GM23338 (cell line): ENCODE measurements around the gene ITGB2.

Experiments
- CTCF ChIP-seq, 2 experiments: fragments of 200-600 bp in 1 of 2; sonication (generic) in 1 of 2; conservative IDR thresholded peaks; 2 replicates each; pipeline versions ENCODE4 v1.5.1 to v1.6.1; 2016 to 2017; ENCODE audit warnings: antibody characterized with exemption in 2 of 2, low read depth in 2 of 2, mild to moderate bottlenecking in 2 of 2, moderate library complexity in 1 of 2
- POLR2AphosphoS5 ChIP-seq: IDR thresholded peaks from 2 replicates; pipeline ENCODE4 v1.6.1; 2016; ENCODE audit warnings: antibody characterized with exemption, low read depth
- TF ChIP-seq, protein P1 (sequence below): IDR thresholded peaks from one replicate; pipeline ENCODE4 v1.6.1; 2018; ENCODE audit warnings: antibody characterized with exemption; ENCODE audit not compliant: unreplicated experiment

DNA sequence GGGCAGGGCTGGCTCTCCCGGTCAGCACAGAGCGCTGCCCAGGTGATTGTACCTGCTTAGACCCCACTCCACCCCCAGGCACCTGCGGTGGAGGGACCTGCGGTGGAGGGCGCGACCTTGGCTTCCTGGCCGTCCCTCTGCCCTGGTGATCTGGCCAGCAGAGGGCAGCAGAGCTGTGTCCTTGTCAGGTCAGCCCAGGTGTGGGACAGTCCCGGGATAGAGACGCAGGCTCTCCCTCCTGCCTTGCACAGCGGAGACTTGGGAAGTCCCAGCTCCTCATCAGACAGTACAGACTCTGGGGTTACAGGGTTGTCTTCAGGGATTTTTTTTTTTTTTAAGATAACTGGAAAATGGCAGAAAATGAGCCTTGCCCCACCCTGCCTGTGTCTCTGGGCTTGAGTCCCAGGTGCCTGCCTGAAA is 29.1 kb upstream of the ITGB2 start:
- peak; percentile 88 to 98 for TF ChIP-seq CTCF (conservative IDR thresholded peaks at IDR 0.05; ENCODE audit: low read depth in 2 of 2)
- TF ChIP-seq POLR2AphosphoS5: no peak
- TF ChIP-seq, protein P1, sequence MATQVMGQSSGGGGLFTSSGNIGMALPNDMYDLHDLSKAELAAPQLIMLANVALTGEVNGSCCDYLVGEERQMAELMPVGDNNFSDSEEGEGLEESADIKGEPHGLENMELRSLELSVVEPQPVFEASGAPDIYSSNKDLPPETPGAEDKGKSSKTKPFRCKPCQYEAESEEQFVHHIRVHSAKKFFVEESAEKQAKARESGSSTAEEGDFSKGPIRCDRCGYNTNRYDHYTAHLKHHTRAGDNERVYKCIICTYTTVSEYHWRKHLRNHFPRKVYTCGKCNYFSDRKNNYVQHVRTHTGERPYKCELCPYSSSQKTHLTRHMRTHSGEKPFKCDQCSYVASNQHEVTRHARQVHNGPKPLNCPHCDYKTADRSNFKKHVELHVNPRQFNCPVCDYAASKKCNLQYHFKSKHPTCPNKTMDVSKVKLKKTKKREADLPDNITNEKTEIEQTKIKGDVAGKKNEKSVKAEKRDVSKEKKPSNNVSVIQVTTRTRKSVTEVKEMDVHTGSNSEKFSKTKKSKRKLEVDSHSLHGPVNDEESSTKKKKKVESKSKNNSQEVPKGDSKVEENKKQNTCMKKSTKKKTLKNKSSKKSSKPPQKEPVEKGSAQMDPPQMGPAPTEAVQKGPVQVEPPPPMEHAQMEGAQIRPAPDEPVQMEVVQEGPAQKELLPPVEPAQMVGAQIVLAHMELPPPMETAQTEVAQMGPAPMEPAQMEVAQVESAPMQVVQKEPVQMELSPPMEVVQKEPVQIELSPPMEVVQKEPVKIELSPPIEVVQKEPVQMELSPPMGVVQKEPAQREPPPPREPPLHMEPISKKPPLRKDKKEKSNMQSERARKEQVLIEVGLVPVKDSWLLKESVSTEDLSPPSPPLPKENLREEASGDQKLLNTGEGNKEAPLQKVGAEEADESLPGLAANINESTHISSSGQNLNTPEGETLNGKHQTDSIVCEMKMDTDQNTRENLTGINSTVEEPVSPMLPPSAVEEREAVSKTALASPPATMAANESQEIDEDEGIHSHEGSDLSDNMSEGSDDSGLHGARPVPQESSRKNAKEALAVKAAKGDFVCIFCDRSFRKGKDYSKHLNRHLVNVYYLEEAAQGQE: no peak
